ENCODE measurements around the gene RGS3.
"Not testable (repeated sequence)": the region's sequence is repeated elsewhere in the genome, so short reads cannot be mapped to it uniquely, and the experiment has no call there.

The RGS3 gene

GRCh38 chr9:113463418-113464285 lies at the start of gene RGS3:
Gene RGS3, plus strand, starts transcription at chr9:113463727. Its CDS starts 76 bp downstream, at chr9:113463803.
- in situ Hi-C loops (cut with HindIII; ENCODE audit: low sequenced_read_pairs): no loop called here

- in situ Hi-C loops (cut with HindIII; ENCODE audit: low sequenced_read_pairs): loop anchor here (25.0 kb wide), 1 partner anchor 246 kb away; no protein-coding TSS in a partner anchor
Observed at GRCh38 chr9:113416149-113416721, 47.3 kb upstream of the RGS3 start.

- in situ Hi-C loops (cut with HindIII; ENCODE audit: low sequenced_read_pairs): loop anchor here (25.0 kb wide), 1 partner anchor 245 kb away; no protein-coding TSS in a partner anchor
Observed at GRCh38 chr9:113417370-113417769, 46.2 kb upstream of the RGS3 start.

- in situ Hi-C loops (cut with HindIII; ENCODE audit: low sequenced_read_pairs): loop anchor here (25.0 kb wide), 1 partner anchor 241 kb away; no protein-coding TSS in a partner anchor
Observed at GRCh38 chr9:113421726-113422125, 41.8 kb upstream of the RGS3 start.

- in situ Hi-C loops (cut with HindIII; ENCODE audit: low sequenced_read_pairs): no loop called here
Observed at GRCh38 chr9:113425072-113425471, 38.5 kb upstream of the RGS3 start.

GRCh38 chr9:113426701-113427100 lies 36.8 kb upstream of the RGS3 start:
- in situ Hi-C loops (cut with HindIII; ENCODE audit: low sequenced_read_pairs): no loop called here

GRCh38 chr9:113427629-113428028 lies 35.9 kb upstream of the RGS3 start:
- in situ Hi-C loops (cut with HindIII; ENCODE audit: low sequenced_read_pairs): no loop called here

GRCh38 chr9:113428062-113428615 lies 35.4 kb upstream of the RGS3 start:
- in situ Hi-C loops (cut with HindIII; ENCODE audit: low sequenced_read_pairs): no loop called here

GRCh38 chr9:113431191-113431590 lies 32.3 kb upstream of the RGS3 start:
- in situ Hi-C loops (cut with HindIII; ENCODE audit: low sequenced_read_pairs): no loop called here

- in situ Hi-C loops (cut with HindIII; ENCODE audit: low sequenced_read_pairs): no loop called here
Observed at GRCh38 chr9:113436728-113437515, 26.6 kb upstream of the RGS3 start.

GRCh38 chr9:113437716-113438115 lies 25.8 kb upstream of the RGS3 start:
- in situ Hi-C loops (cut with HindIII; ENCODE audit: low sequenced_read_pairs): not testable (repeated sequence)

GRCh38 chr9:113444736-113445135 lies 18.8 kb upstream of the RGS3 start:
- in situ Hi-C loops (cut with HindIII; ENCODE audit: low sequenced_read_pairs): no loop called here

- in situ Hi-C loops (cut with HindIII; ENCODE audit: low sequenced_read_pairs): no loop called here
Observed at GRCh38 chr9:113446323-113446740, 17.2 kb upstream of the RGS3 start.

GRCh38 chr9:113449376-113449775 lies 14.2 kb upstream of the RGS3 start:
- in situ Hi-C loops (cut with HindIII; ENCODE audit: low sequenced_read_pairs): no loop called here

GRCh38 chr9:113452113-113452605 lies 11.4 kb upstream of the RGS3 start:
- in situ Hi-C loops (cut with HindIII; ENCODE audit: low sequenced_read_pairs): no loop called here

GRCh38 chr9:113454914-113455761 lies 8.4 kb upstream of the RGS3 start:
- in situ Hi-C loops (cut with HindIII; ENCODE audit: low sequenced_read_pairs): no loop called here

GRCh38 chr9:113456235-113456634 lies 7.3 kb upstream of the RGS3 start:
- in situ Hi-C loops (cut with HindIII; ENCODE audit: low sequenced_read_pairs): no loop called here

GRCh38 chr9:113461285-113461684 lies 2.2 kb upstream of the RGS3 start:
- in situ Hi-C loops (cut with HindIII; ENCODE audit: low sequenced_read_pairs): no loop called here

GRCh38 chr9:113461943-113462342 lies 1.6 kb upstream of the RGS3 start:
- in situ Hi-C loops (cut with HindIII; ENCODE audit: low sequenced_read_pairs): no loop called here

GRCh38 chr9:113462781-113463286 lies 693 bp upstream of the RGS3 start:
- in situ Hi-C loops (cut with HindIII; ENCODE audit: low sequenced_read_pairs): no loop called here
